HG03064 (cell line): Measurements from ENCODE around the gene USP20.
A peak's percentile ranks its signal among the peaks of the same experiment; 100 is the strongest.

ENCODE experiments used
- ATAC-seq: cut with Tn5 transposase; IDR thresholded peaks from one replicate; pipeline ENCODE4 v1.9.1; 2021; ENCODE audit warnings: low read depth; ENCODE audit not compliant: unreplicated experiment

Gene USP20

DNA sequence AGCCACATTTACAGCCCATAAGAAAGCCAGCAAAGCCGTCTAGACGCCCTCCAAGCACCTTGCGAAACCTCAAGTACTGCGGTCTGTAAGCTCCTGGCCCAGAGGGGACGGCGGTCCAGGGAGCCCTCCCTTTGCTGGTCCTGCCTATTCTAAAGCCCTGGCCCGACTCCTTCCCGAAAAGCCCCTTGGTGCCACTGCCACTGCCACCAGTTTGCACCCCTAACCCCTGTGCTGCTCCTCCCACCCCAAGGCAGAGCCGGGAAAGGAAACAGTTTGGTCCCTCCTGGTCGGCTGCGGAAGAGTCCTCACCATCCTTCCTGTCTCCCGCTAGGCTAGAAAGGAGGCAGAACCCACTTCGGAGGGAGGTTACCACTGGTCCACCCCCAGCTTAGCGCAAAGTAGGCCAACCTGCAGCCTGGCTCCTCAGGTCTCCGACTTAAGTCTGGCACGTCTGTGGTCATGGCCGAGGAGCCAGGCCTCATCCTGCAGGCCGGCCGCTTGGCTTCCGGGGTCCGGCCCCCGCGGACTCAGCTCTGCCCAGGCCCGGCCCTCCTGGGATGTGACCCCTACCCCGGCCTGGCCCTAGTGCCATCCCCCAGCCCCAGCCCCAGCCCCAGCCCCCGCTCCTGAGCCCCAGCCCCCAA lies 12.2 kb upstream of the USP20 start:
- no peak for ATAC-seq

- ATAC-seq: peak; percentile 36
Observed at GRCh38 chr9:129823542-129823934, 11.7 kb upstream of the USP20 start.

DNA sequence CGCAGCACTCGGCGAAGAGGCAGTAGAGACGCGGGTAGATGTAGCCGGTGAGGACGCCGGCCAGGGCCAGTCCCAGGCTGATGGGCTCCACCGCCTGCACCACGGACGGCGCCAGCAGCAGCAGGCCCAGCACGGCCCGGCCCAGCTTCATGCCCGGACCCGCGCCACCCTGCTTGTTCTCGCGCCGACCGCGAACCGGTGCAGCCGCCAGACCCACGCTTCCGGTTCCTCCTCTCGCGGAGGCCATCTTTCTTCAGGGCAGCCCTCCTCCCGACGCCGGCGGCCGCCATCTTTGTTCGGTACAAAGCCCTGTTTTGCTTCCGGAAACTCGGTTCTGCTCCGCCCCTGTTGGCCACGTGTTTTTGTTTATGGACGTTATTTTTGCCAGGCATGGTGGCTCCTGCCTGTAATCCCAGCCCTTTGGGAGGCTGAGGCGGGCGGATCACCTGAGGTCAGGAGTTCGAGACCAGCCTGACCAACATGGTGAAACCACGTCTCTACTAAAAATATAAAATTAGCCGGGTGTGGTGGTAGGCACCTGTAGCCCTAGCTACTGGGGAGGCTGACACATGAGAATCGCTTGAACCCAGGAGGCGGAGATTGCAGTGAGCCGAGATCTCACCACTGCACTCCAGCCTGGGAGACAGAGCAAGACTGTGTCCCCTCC lies 11.2 kb upstream of the USP20 start, which contains the start of gene TOR1A:
TOR1A (minus strand) TSS at position 202 of the 667 bp plus-strand sequence; CDS start at position 151, 51 bp downstream.
- peak; percentile 85 for ATAC-seq

DNA sequence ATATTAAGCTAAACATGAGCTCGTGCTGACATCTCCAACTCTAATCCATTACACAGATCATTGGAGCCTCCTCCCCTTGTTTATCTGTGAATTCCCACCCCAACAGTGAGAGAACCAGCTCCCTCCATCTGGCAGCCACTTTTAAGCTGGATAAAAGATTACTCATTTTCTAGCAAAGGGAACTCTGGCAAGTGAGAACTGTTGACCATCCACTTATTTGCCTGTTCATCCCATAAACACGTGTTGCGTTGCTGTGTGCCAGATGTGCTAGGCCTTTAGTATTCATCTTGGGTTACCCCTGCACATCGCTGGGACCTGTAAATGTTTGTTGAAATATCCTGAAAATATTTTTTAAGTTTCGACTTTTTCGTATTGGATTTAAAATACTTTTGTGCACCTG lies 8.9 kb upstream of the USP20 start:
- no peak for ATAC-seq

DNA sequence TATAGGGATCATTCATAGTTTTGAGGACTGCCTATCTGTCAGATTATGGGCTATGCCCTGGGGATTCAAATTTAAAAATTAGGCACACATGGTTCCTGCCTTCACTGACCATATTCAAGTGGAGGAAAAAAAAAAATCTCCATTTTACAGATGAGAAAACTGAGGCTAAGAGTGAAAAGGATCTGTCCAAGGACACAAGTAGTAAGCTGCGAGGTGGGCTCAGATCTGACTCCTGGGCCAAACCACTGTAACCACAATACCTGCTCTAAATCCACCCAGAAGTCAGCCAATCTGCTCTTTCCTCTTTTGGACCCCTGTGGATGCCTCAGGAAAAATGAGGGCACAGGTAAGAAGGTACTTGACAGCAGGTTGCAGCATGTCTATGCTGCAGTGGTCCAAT lies 8.5 kb upstream of the USP20 start:
- no peak for ATAC-seq

DNA sequence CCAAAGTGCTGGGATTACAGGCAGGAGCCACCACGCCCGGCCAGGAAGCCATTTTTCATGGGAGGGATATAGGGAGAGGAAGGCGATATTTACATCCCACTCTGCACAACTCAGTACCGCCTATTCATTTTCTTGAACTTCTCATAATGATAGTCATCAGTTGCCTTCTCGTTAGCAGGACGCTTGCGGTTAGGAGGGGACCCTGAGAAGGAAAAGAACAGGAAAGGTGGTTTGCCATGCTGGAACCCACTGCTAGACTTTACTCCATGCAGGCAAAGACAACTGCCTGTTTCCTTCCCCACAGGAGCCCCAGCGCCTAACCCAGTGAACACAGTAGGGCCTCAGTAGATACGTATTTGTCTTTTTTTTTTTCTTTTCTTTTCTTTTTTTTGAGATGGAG lies 7.2 kb upstream of the USP20 start:
- ATAC-seq: no peak

DNA sequence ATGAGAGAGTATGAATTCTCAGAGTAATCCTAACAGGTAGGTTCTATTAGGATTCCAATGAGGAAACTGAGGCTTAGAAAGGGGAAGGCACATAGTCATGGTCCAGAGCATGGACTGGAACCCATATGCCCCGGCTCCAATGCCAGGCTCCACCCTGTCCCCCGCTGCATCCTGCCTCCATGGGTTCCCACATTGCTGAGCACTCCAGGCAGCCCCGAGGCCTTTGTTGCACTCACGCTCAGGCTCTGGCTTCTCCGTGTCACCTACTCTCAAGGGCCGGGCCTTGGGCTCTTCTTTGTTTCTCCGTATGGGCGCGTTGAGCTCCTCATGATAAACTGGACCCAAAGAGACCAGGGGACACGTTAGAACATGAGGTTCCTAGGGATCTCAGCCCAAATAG lies 6.3 kb upstream of the USP20 start:
- ATAC-seq: no peak

- ATAC-seq: no peak
Observed at GRCh38 chr9:129832982-129833381, 2.3 kb upstream of the USP20 start.

DNA sequence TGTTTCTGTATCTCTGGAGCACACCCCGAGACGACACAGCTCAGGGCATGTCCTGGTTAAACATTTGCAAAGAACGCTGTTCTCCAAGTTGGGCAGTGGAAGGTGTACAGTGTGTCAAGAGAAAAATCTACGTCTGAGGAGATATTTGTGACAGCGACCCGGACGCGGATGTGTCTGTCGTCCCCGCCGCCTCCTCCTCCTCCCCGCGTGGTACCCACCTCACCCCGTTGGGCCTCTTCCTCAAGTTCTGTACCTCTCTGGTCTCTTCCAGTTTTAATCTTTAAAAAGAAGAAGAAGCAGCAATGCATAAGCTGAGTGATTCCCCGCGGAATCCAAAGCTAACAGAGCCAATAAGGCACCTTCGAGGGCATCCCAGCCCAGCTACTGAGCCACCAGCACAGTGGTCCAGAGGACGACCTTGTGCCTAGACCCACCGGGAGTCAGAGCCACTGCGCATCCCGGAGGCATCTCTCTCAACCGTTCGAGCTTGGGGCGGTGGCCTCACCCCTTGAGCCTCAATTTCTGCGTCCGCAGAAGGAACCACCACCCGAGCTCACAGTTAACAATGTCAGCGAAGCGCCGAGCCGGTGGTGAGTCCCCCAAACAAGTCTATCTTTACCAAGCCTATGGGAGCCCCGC lies 650 bp upstream of the USP20 start:
- peak; percentile 19 for ATAC-seq

- no peak for ATAC-seq
Observed at GRCh38 chr9:129835860-129836223, 584 bp downstream of the USP20 start.

DNA sequence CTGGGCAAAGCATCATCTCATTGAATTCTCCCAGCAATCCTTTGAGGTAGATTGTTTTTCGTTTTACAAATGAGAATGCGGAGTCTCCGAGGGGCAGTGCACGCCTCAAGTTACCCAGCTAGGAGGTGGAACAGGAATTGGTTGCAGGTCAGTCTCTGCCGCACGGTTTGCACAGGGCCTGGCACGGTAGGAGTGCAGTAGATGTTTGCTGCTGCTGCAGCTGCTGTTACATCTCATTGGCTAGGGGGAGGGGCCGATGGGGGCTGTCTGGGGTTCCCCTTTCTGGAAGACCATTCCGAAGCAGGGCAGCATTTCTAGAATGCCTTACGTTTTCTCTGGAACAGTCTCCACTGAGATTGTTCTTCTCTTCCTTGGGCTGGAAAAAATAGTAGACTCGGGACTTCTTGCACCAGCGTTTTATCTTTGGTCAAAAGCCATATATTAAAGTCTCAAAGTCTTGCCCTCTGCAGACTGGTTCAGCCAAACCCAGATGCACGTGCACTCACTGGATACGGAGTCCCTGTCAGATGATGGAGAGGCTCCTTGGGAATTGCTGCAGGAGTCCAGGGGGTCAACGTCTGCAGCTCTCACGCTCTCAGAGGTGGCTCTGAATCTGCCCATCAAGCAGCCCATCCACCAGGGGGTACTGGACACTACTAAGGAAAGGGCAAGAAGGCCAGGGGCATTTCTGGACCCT lies 1.2 kb downstream of the USP20 start:
- ATAC-seq: no peak

- ATAC-seq: no peak
Observed at GRCh38 chr9:129838707-129839259, 3.5 kb downstream of the USP20 start.

GRCh38 chr9:129839324-129840023 lies 4.2 kb downstream of the USP20 start:
- no peak for ATAC-seq

GRCh38 chr9:129840034-129840433 lies 4.8 kb downstream of the USP20 start:
- ATAC-seq: no peak

GRCh38 chr9:129841071-129841470 lies 5.8 kb downstream of the USP20 start:
- no peak for ATAC-seq

GRCh38 chr9:129845373-129845772 lies 10.1 kb downstream of the USP20 start:
- ATAC-seq: no peak

- no peak for ATAC-seq
Observed at GRCh38 chr9:129848712-129849441, 13.6 kb downstream of the USP20 start.

- no peak for ATAC-seq
Observed at GRCh38 chr9:129849901-129850300, 14.6 kb downstream of the USP20 start.

DNA sequence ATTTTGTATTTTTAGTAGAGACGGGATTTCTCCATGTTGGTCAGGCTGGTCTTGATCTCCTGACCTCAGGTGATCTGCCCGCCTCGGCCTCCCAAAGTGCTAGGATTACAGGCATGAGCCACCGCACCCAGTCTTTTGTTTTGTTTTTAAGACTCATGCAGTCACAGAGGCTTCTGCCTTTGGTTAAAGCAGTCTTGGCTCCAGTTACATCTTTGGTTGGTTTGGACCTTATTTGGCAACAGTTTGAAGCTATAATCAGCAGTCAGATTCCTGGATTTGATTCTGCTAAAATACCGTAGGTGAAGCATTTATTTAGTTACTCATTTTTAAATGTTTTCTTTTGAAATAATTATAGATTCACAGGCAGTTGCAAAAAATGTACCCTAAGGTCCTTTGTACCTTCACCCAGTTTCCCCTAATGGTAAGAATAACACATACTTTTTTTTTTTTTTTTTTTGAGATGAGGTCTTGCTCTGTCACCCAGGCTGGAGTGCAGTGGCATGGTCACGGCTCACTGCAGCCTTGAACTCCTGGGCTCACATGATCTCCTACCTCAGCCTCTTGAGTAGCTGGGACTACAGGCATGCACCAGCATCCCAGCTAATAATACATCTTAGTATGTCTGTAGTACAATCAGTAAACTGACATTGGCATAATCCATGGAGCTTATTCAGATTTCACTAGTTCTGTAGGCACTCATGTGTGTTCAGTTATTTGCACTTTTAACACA lies 15.7 kb downstream of the USP20 start:
- no peak for ATAC-seq
